GM19395 (cell line): ENCODE results near the gene C3orf18.

Experiments
- ATAC-seq: cut with Tn5 transposase; IDR thresholded peaks from one replicate; pipeline ENCODE4 v1.9.1; 2021; ENCODE audit warnings: mild to moderate bottlenecking, moderate library complexity; ENCODE audit not compliant: unreplicated experiment

Gene C3orf18

GRCh38 chr3:50604110-50604621 is 36.6 kb upstream of the C3orf18 start:
- ATAC-seq, result no peak

DNA sequence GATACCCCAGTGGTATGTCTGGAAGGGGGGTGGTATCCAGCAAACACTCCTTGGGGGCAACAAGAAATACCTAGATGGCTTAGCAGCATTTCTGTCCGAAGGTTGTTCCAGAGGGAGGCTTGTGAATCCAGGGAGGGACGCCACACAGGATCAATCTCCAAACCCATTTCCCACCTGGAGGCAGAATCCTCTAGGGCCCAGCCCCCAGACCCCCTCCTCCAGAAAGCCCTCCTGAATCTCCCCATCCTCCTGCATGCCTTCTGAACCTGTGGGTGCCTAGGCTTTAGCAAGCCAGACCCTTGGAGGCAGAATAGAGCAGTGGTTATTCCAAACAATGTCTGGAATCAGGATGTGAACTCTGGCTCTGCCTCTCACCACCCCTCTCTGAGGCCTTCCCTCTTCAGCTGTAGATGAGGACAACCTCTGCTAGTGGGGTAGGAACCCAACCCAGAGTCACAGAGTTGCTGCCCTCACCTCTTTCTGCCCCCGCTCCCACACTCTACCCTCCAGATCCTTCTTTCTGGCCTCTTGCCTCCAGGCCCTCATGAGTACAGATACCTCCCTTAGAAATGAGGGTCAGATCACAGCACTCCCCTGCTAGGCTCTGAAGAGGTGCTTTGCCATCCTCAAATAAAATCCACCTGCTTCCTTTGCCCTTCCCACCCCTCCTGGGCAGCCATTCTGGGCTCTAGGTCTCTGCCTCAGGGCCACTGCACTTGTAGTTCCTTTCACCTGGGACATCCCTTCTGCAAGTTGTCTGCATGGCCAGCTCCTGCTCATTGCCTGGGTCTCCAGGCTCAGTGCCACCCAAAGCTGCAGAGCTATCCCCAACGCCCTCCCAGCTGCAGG is 35.9 kb upstream of the C3orf18 start:
- ATAC-seq, result no peak

DNA sequence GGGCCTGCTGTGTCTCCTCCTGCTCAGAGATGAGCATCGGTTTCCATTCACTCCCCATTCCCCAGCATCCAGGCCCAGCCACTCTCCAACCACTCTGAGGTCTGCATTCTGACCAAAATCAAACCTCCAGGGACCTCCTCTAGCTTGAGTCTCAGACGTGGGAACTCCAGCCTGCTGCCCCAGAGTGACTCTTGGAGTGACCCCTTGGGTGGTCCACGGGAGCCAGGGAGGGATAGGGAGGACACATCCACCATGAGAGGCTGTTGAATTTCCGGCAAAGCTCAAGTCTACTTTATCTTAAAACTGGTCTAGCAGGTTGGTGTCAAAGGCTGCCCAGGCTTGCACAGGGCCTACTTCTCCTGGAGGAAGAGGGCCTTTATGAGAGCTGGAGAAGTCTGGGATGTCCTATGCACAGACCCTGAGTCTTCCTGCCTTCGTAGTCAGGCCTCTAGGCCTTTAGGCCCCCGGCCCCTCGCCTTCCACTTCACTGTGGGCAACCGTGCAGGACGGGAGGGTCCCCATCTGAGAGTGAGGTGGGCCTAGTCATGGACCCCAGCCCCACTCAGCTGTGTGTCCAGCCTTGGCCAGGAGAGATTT is 35.1 kb upstream of the C3orf18 start:
- no peak for ATAC-seq

- ATAC-seq, result peak; percentile 59
Measured at GRCh38 chr3:50600841-50601591, 33.5 kb upstream of the C3orf18 start.

DNA sequence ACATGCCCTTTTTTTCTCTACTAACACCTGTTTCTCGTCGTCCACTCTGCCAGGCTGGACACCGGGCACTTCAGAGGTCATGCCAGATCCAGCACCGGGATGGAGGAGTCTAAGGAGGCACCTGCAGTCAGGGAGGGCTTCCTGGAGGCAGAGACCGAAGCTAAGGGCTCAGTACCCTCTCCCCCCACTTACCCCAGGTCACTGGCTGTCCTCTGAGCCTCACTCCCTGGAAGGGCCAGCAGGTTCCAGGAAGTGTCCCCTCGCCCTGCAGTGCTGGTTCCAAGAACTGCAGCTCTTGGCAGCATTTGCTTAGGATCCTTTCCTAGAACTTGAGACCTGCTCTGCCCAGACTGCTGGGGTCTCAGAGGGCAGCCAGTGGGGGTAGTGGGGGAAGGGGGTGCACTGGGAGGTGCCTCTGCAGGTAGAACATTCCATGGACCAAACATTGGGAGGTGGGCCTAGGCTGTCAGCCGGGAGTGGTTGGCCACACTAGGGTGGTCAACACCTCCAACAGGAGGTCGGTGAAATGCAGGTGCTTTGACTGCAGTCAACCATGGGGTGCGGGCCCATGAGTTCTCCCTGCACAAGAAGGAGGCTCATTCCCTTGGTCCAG is 32.7 kb upstream of the C3orf18 start:
- ATAC-seq, result no peak

DNA sequence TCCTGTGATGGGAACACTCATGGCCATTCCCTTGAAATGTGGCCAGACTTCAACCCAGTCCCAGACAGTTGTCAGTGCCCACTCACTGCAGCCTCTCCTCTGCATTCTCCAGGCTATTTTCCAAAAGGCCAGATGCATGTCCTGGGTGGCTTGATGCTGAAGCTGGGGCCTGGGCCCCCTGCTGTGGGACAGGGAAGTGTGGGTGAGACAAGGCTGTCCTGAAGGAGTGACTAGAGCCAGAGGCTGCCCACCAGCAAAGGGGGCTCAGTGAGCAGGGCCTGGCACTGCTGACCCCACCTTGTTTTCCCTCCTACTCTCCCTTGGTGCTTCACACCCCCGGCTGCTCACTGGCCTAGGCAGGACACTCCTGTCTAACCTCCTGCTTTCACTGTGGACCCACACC is 32.2 kb upstream of the C3orf18 start:
- no peak for ATAC-seq

GRCh38 chr3:50599115-50599715 is 31.7 kb upstream of the C3orf18 start:
- no peak for ATAC-seq

- no peak for ATAC-seq
Measured at GRCh38 chr3:50594253-50594785, 26.8 kb upstream of the C3orf18 start.

DNA sequence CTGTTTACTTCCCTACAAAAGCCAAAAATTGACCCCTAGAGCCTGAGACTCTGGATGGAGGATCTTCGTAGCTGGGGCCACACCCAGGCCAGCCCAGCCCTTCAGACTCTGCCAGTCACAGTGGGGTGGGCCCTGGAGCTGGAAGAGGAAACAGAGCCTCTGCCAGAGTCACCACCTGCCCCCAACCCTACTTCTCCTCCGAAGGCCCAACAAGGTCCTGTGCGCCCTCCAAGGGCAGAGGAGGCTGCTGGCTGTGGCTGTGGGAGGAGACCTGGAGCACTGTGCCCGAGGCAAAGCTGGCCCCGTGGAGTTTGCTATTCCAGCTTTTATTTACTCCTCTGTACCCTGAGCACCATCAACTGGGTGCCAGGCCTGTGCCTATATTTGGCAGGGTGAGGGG is 25.0 kb upstream of the C3orf18 start:
- ATAC-seq, result no peak

DNA sequence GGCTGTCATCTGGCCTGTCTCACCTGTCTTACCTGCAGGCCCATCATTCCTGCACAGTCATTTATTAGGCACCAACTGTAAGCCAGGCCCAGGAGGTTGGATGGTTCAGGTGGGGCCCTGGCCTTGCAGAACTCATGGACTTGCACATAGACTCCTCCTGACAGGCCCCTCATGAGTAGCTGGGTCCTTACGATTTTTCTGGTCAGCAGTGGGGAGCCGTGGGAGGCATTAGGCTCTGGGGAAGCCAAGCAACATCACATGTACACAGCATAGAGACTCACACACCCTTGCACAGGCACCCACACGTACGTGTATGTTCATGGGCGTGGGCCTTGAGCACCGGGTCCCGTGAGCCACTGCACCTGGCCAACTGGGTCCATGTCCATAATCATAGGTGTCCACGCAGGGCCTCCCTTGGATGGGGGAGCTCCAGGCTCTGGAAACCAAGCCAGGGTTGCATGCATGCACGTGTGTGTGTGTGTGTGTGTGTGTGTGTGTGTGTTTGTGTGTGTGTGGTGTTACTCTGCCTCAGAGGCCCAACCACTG is 23.7 kb upstream of the C3orf18 start:
- peak; percentile 18 for ATAC-seq

DNA sequence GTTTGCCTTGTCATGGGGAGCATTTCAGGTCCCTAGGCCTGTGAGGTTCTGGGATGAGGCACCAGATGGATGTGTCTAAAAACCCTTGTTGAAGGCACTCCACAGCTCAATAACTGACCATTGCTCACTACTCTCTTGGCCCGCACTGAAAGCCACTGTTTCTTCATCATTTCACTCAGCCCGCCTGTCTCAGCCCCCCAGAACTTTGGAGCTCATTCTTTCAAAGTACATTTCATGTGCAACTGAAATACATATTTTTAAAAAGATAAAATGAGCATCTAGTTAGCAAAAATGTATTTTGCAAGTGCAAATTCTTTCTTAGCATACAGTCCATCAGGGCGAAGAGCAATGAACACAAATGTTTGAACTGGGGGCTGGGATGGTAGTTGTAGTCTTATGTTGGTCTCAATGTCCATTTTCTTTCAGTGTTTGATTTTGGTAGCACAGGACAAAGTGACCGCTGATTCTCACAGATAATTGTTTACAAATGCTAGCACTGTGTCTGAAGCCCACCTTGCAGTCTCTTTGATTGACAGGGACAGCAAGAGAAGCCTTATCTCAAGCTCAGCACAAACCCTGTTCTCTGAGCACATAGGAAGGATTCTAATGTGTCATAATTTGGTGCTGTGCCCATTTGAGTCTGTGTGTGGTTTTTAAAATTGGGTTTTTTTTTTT is 21.3 kb upstream of the C3orf18 start:
- no peak for ATAC-seq

- ATAC-seq, result no peak
Measured at GRCh38 chr3:50587806-50588758, 20.5 kb upstream of the C3orf18 start.

DNA sequence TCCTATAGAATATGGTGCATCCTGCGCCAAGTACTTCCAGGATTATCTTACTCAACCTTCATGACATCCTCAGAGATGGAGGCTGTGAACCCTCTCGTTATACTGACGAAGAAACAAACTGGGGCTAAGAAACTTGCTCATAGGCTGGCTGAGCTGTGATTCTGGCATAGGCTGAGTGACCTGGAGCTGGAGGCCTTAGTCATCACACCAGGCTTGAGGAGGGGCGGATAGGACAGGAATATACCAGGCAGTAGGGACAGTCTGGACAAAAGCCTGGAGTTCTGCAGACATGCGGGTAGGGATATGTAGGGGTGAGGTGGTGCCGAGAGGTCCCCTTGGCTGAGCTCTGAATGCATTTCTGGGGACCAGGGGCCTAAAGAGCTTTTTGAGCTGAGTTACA is 19.8 kb upstream of the C3orf18 start:
- ATAC-seq, result no peak

GRCh38 chr3:50586763-50587070 is 19.2 kb upstream of the C3orf18 start:
- no peak for ATAC-seq

DNA sequence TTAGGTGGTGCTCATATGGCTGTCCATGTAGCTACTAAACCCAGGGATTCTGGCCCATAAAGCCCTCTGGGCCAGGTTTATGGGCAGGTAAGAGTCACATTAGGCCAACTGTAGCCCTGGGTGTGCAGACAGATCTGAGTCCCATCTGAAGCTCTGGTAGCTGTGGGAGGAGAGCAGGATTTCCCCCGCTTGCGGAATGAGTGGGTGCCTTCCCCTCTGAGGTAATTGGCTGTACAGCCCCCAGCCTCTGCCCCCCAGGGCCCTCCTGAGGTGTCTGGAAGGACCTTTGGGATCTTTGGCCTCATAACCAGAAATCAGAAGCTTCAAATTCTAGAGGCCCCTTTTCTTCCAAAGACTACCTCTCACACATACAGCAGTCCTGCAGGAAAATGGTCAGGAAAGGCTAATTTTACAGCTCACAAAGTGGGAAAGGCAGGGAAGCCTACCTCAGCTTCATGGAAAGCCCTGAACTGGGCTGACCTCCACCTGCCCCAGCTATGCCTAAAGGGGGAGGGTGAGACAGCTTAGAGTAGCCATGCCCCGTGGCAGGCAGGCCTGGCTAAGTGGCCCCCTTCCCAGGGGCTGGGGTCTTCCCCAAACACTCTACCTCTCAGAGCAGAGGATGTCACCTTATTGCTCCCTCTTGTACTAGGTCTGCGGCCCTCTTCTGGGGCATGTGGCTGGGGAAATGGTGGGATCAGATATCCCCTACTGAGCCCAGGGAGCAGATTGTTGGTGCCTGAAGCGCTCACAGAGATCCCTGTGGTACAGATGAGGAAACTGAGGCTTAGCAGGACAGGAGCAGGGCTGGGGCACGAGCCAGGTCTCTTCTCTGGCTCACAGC is 18.6 kb upstream of the C3orf18 start:
- no peak for ATAC-seq

DNA sequence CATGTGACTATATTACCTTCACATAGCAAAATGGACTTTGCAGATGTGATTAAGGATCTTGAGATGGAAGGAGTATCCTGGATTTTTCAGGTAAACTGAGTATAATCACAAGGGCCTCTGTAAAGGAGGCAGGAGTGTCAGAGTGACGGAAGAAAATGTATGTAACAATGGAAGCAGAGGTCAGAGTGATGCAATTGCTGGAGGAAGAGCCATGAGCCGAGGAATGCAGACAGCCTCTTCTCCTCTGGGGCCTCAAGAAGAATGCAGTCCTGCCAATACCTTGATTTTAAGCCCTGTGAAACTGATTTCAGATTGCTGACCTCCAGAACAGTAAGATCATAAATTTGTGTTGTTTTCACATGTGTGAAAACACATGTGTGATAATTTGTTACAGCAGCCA is 16.8 kb upstream of the C3orf18 start:
- ATAC-seq, result no peak

DNA sequence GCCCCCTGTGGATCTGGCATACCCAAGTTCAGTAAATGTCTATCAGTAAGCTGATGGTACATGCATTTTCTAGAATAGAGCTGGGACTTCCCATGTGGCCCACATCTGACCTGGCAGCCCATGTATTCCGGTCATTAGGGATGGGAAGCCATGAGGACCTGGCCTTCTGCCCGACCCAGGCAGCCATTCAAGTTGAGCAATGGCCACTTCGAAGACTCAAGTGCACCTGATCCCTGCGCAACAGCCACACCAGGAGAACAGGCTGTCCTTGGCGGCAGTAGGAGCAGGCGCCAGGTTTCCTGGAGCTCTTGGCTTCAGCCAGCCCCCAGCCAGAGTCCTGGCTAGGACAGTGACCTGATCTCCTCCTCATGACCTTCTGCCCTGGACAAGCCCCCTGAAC is 16.4 kb upstream of the C3orf18 start:
- ATAC-seq, result no peak

- no peak for ATAC-seq
Measured at GRCh38 chr3:50582083-50582482, 14.5 kb upstream of the C3orf18 start.
